ENCODE results near the gene CADM4. TPM values are rescaled to one million over a fixed set of nuclear protein-coding genes. Genes with fewer than 3 reads are reported as not detected.
A peak's percentile ranks its signal among the peaks of the same experiment; 100 is the strongest.
"Not testable (repeated sequence)": the region's sequence is repeated elsewhere in the genome, so short reads cannot be mapped to it uniquely, and the experiment has no call there.

The CADM4 gene
- total RNA-seq, 1 donor from 2014 or later = 23.0 TPM

- not testable (repeated sequence) for DNase-seq (ENCODE audit: low read depth in 2 of 2)
Measured at GRCh38 chr19:43587029-43587428, 52.6 kb downstream of the CADM4 start.

DNA sequence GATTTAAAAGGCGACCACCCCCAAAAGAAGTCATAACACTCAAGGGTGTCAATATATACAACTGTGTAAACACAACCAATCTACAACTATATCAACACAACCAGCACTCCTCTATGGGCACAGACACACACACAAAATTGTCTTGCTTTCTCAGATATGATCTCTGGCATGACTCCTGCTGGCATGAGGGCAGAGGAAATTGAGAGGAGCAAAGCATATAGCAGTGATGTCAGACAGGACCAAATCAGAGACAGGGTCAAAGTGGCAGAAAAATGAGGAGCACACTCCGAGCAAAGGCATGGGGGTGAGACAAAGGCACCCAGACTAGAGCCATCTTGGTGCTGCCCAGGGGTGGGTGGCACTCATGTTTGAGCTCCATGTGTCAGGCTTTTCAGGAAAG, 53.3 kb downstream of the CADM4 start:
- no peak for DNase-seq (ENCODE audit: low read depth in 2 of 2)

DNA sequence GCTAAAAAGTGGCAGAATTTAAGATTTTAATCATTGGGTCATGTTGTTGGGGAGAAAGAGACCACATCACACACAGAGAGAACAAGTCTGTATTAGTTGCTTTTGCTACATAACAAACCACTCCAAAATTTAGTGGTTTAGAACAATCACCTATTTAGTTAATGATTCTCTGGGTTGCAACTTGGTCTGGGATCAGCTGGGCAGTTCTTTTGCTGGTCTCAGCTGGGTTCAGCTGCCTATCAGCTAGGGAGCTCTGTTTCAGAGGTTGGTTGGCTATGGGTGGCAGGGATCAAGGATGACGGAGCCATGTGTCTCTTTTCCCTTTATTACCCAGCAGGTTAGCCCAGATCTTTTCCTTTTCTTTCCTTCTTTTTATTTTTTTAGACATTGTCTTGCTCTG, 55.2 kb downstream of the CADM4 start:
- no peak for DNase-seq (ENCODE audit: low read depth in 2 of 2)

DNA sequence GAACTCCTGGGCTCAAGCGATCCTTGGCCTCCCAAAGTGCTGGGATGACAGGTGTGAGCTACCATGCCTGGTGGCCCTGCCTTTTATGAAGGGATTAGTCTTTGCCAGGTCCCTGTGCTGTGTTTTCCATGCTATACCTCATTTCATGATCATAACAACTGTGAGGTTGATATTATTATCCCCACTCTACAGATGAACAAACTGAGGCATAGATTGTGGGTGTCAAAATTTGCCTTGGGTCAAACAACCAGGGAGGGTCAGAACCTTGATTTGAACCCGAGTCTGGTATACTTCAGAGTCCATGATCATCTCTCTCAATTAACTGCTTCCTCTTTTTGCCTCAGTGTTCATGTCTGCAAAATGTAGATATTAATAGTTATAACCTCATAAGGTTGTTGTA, 57.2 kb downstream of the CADM4 start:
- no peak for DNase-seq (ENCODE audit: low read depth in 2 of 2)

DNA sequence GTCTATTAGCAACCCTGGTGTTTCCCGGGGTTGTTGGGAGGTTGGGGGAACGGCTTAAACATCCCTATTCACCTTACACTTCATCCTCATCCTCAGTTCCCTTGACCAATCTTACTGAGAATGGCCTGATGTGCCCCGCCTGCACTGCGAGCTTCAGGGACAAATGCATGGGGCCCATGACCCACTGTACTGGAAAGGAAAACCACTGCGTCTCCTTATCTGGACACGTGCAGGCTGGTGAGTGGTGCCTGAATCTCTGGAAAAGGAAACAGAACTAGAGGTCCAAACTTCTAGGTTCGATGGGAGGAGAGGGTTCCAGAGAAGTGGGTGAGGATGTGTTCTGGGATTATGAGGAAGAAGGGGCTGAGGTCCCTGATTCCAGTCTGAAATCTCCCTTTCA, 58.2 kb downstream of the CADM4 start:
- no peak for DNase-seq (ENCODE audit: low read depth in 2 of 2)

DNA sequence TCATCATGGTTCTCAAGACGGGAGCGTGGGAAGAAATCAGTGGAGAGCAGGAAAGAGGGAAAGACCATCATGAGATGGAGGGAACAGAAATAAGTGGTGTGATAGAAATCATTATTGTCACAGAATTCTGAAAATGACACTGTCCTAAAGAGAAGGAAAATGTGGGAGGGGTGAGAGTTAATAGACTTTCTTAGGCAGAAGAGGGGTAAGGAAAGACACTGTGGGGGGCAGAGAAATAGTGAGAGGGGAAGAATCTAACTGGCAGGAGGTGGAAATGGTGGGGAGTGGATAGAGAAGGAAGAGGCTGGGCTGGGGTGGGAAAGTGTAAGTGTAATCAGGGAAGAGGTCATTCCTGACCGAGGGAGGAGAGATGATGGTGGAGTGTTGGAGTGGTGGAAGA, 60.9 kb downstream of the CADM4 start:
- DNase-seq (ENCODE audit: low read depth in 2 of 2) = no peak

GRCh38 chr19:43575955-43576878, 63.4 kb downstream of the CADM4 start:
- no peak for DNase-seq (ENCODE audit: low read depth in 2 of 2)

GRCh38 chr19:43575156-43575950, 64.3 kb downstream of the CADM4 start, which contains the start of the genes PINLYP and XRCC1:
TSS of gene PINLYP (plus strand) at chr19:43575801. CDS start at chr19:43577192, 1,391 bp downstream.
TSS of gene XRCC1 (minus strand) at chr19:43575527. CDS start at chr19:43575458, 69 bp downstream.
- peak; percentile 99 for DNase-seq (ENCODE audit: low read depth in 2 of 2)

DNA sequence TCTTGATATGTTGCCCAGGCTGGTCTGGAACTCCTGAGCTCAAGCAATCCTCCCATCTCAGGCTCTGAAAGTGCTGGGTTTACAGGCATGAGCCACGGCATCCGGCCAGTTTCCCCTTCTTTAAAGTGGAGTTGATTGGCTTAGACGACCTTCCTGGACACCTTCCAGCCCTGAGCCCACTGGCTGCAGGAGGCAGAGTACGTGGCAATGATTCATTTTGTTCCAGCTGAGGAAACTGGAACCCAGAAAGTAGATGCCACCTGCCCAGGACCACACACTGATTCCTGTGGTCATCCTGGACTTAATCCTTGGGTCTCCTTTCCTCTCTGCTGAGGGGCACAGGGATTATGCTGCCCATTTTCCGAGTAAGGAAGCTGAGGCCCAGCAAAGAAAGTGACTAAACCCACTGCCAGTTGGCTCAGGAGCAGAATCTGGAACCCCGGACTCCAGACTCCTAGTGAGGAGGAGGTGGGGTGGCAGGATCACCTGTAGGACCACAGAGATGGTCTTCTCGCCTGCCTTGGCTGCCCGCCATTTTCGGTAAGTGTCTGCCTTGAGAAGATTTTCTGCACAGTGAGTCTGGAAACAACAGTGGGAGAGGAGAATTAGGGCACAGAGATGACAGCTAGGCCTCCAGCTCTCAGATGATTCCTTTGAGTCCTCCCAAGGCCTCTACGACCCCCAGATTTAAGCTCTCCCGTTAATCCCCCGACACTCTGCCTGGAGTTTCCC, 65.1 kb downstream of the CADM4 start:
- DNase-seq (ENCODE audit: low read depth in 2 of 2) = peak; percentile 53 to 94

Other genes starting within 250 kb of the CADM4 start
- not detected in 2 replicates for gene TEX101, start 225.0 kb downstream of the CADM4 start, total RNA-seq
- gene LYPD3, start 174.2 kb downstream of the CADM4 start, total RNA-seq = 0.22 and 0.79 TPM in 2 replicates
- gene PHLDB3, start 135.1 kb downstream of the CADM4 start, total RNA-seq = 23.1 and 79.8 TPM in 2 replicates
- 106 and 137 TPM in 2 replicates for gene ETHE1, start 112.6 kb downstream of the CADM4 start, total RNA-seq
- 0.20 and 0.22 TPM in 2 replicates for gene ZNF575, start 106.7 kb downstream of the CADM4 start, total RNA-seq
- gene XRCC1, start 64.3 kb downstream of the CADM4 start, total RNA-seq = 10.7 and 14.6 TPM in 2 replicates
- gene PINLYP, start 64.0 kb downstream of the CADM4 start, total RNA-seq = 1.1 and 4.6 TPM in 2 replicates
- gene IRGQ, start 43.7 kb downstream of the CADM4 start, total RNA-seq = 19.2 and 29.0 TPM in 2 replicates
- gene ZNF576, start 43.3 kb downstream of the CADM4 start, total RNA-seq = 5.9 and 9.1 TPM in 2 replicates
- gene SRRM5, start 27.8 kb downstream of the CADM4 start, total RNA-seq = not detected in 2 replicates
- gene ZNF428, start 20.2 kb downstream of the CADM4 start, total RNA-seq = 58.6 and 69.8 TPM in 2 replicates
- 7.3 and 13.9 TPM in 2 replicates for gene PLAUR, start 30.3 kb upstream of the CADM4 start, total RNA-seq
- not detected in 2 replicates for gene IRGC, start 76.2 kb upstream of the CADM4 start, total RNA-seq
- gene SMG9, start 115.1 kb upstream of the CADM4 start, total RNA-seq = 3.7 and 3.8 TPM in 2 replicates
- 0.22 TPM in 1 of 2 replicates, not detected in the other for gene KCNN4, start 141.1 kb upstream of the CADM4 start, total RNA-seq
- 0.22 and 0.40 TPM in 2 replicates for gene LYPD5, start 162.6 kb upstream of the CADM4 start, total RNA-seq
- gene ZNF283, start 187.5 kb upstream of the CADM4 start, total RNA-seq = 5.0 and 8.5 TPM in 2 replicates
- 0.44 and 0.60 TPM in 2 replicates for gene ZNF404, start 244.1 kb upstream of the CADM4 start, total RNA-seq

All from lung microvascular endothelial cell (primary cell).